Stimulated activated naive CD8-positive, alpha-beta T cell treated with anti-CD3 and anti-CD28 coated beads, Interleukin-15, Interleukin-2, amounts not matched to agents 100 ng/mL and 50 ng/mL, for 24 hours (primary cell): ENCODE data around the gene MPC1.

Source experiments
- H3K27ac Mint-ChIP-seq: one replicate; pipeline ENCODE4 v1.8.0; 2021; ENCODE audit warnings: mild to moderate bottlenecking, mixed read lengths
- H3K27me3 Mint-ChIP-seq: one replicate; pipeline ENCODE4 v1.8.0; 2021; ENCODE audit warnings: mixed read lengths
- H3K36me3 Mint-ChIP-seq: one replicate; pipeline ENCODE4 v1.8.0; 2021; ENCODE audit warnings: low read depth, mixed read lengths
- H3K4me1 Mint-ChIP-seq: one replicate; pipeline ENCODE4 v1.8.0; 2021; ENCODE audit warnings: low read depth, mixed read lengths
- H3K4me3 Mint-ChIP-seq: one replicate; pipeline ENCODE4 v1.8.0; 2021; ENCODE audit warnings: mild to moderate bottlenecking, mixed read lengths
- H3K9me3 Mint-ChIP-seq: one replicate; pipeline ENCODE4 v1.8.0; 2021; ENCODE audit warnings: mixed read lengths

MPC1 gene

GRCh38 chr6:166335378-166336302 lies 47.1 kb downstream of the MPC1 start:
- no peaks in the 10 kb centered on the region for H3K4me1 Mint-ChIP-seq
- H3K27me3 Mint-ChIP-seq, result no peaks in the 10 kb centered on the region
- no peak overlapping the region for H3K4me3 Mint-ChIP-seq
- H3K36me3 Mint-ChIP-seq, result peaks cover 18% of the 10 kb centered on the region
- peak overlapping the region; percentile 33 for H3K27ac Mint-ChIP-seq
- no peaks in the 10 kb centered on the region for H3K9me3 Mint-ChIP-seq

GRCh38 chr6:166334878-166335277 lies 47.9 kb downstream of the MPC1 start:
- no peaks in the 10 kb centered on the region for H3K27me3 Mint-ChIP-seq
- no peaks in the 10 kb centered on the region for H3K9me3 Mint-ChIP-seq
- peak overlapping the region; percentile 40 for H3K4me3 Mint-ChIP-seq
- no peaks in the 10 kb centered on the region for H3K4me1 Mint-ChIP-seq
- peak overlapping the region; percentile 59 for H3K27ac Mint-ChIP-seq
- H3K36me3 Mint-ChIP-seq, result peaks cover 18% of the 10 kb centered on the region

GRCh38 chr6:166333172-166333995 lies 49.4 kb downstream of the MPC1 start:
- H3K36me3 Mint-ChIP-seq, result peaks cover 26% of the 10 kb centered on the region

GRCh38 chr6:166331503-166332415 lies 51.0 kb downstream of the MPC1 start:
- no peak overlapping the region for H3K27ac Mint-ChIP-seq
- peaks cover 38% of the 10 kb centered on the region for H3K36me3 Mint-ChIP-seq

More at GRCh38 chr6:166333172-166333995, 49.4 kb downstream of the MPC1 start:
- no peaks in the 10 kb centered on the region for H3K9me3 Mint-ChIP-seq
- H3K4me3 Mint-ChIP-seq, result peak overlapping the region; percentile 75
- H3K4me1 Mint-ChIP-seq, result no peaks in the 10 kb centered on the region
- no peaks in the 10 kb centered on the region for H3K27me3 Mint-ChIP-seq
- H3K27ac Mint-ChIP-seq, result peak overlapping the region; percentile 86

GRCh38 chr6:166330612-166331011 lies 52.1 kb downstream of the MPC1 start:
- H3K27me3 Mint-ChIP-seq, result no peaks in the 10 kb centered on the region
- H3K36me3 Mint-ChIP-seq, result peaks cover 47% of the 10 kb centered on the region
- H3K9me3 Mint-ChIP-seq, result no peaks in the 10 kb centered on the region
- peaks cover 3% of the 10 kb centered on the region for H3K4me1 Mint-ChIP-seq
- no peak overlapping the region for H3K4me3 Mint-ChIP-seq
- no peak overlapping the region for H3K27ac Mint-ChIP-seq

More at GRCh38 chr6:166331503-166332415, 51.0 kb downstream of the MPC1 start:
- H3K27me3 Mint-ChIP-seq, result no peaks in the 10 kb centered on the region
- no peaks in the 10 kb centered on the region for H3K9me3 Mint-ChIP-seq
- peaks cover 3% of the 10 kb centered on the region for H3K4me1 Mint-ChIP-seq
- no peak overlapping the region for H3K4me3 Mint-ChIP-seq

- Mint-ChIP-seq H3K4me3 (no peak overlapping the region), H3K27ac (no peak overlapping the region), H3K9me3 (no peaks in the 10 kb centered on the region), H3K4me1 (peaks cover 3% of the 10 kb centered on the region), H3K27me3 (no peaks in the 10 kb centered on the region), H3K36me3 (peaks cover 57% of the 10 kb centered on the region)
Measured at GRCh38 chr6:166325383-166326042, 57.2 kb downstream of the MPC1 start.

- Mint-ChIP-seq H3K4me3 (no peak overlapping the region), H3K27ac (no peak overlapping the region), H3K9me3 (no peaks in the 10 kb centered on the region), H3K4me1 (peaks cover 3% of the 10 kb centered on the region), H3K36me3 (peaks cover 59% of the 10 kb centered on the region), H3K27me3 (no peaks in the 10 kb centered on the region)
Measured at GRCh38 chr6:166323395-166323794, 59.3 kb downstream of the MPC1 start.

- Mint-ChIP-seq H3K9me3 (no peaks in the 10 kb centered on the region), H3K27me3 (no peaks in the 10 kb centered on the region), H3K36me3 (peaks cover 24% of the 10 kb centered on the region), H3K4me1 (no peaks in the 10 kb centered on the region), H3K27ac (no peak overlapping the region), H3K4me3 (no peak overlapping the region)
Measured at GRCh38 chr6:166318649-166319600, 63.8 kb downstream of the MPC1 start.

GRCh38 chr6:166318227-166318626 lies 64.5 kb downstream of the MPC1 start:
- Mint-ChIP-seq H3K4me1 (no peaks in the 10 kb centered on the region), H3K4me3 (no peak overlapping the region), H3K9me3 (no peaks in the 10 kb centered on the region), H3K27me3 (no peaks in the 10 kb centered on the region), H3K36me3 (peaks cover 21% of the 10 kb centered on the region), H3K27ac (no peak overlapping the region)

- Mint-ChIP-seq H3K27ac (no peak overlapping the region), H3K9me3 (no peaks in the 10 kb centered on the region), H3K4me1 (no peaks in the 10 kb centered on the region), H3K4me3 (no peak overlapping the region), H3K27me3 (no peaks in the 10 kb centered on the region), H3K36me3 (peaks cover 19% of the 10 kb centered on the region)
Measured at GRCh38 chr6:166317261-166318212, 65.2 kb downstream of the MPC1 start.

GRCh38 chr6:166315436-166315835 lies 67.3 kb downstream of the MPC1 start:
- no peaks in the 10 kb centered on the region for H3K9me3 Mint-ChIP-seq
- no peak overlapping the region for H3K27ac Mint-ChIP-seq
- no peak overlapping the region for H3K4me3 Mint-ChIP-seq
- no peaks in the 10 kb centered on the region for H3K27me3 Mint-ChIP-seq
- H3K4me1 Mint-ChIP-seq, result no peaks in the 10 kb centered on the region
- H3K36me3 Mint-ChIP-seq, result peaks cover 11% of the 10 kb centered on the region
